ENCODE data around the gene GTPBP3. TPM values are rescaled to one million over a fixed set of nuclear protein-coding genes. Genes with fewer than 3 reads are reported as not detected.

The GTPBP3 gene
- polyA plus RNA-seq, 3 donors: 1.0 to 22.0 (median 1.7) TPM

GRCh38 chr19:17334414-17335409 lies 2.6 kb upstream of the GTPBP3 start, which contains the start of gene ANO8:
Gene ANO8, minus strand, starts transcription at chr19:17334855. Its CDS starts 185 bp downstream, at chr19:17334670.
- H3K9ac ChIP-seq (ENCODE audit: insufficient read depth, low read length, poor library complexity, severe bottlenecking): peak within 1 kb of the TSS; percentile 72

More at GRCh38 chr19:17334414-17335409, 2.6 kb upstream of the GTPBP3 start, which contains the start of gene ANO8:
- Histone ChIP-seq H3K4me3 (replicated peaks in 1 of 3; ENCODE audit: low read depth in 2 of 3, low read length in 3 of 3) (peak within 1 kb of the TSS; percentile 49 to 93 (median 69)), H4K20me1 (ENCODE audit: insufficient read depth, low read length) (peaks cover 14% of the 10 kb centered on the region), H3K27me3 (ENCODE audit: control insufficient read depth in 2 of 2, insufficient read depth in 2 of 2, low read length in 2 of 2) (peaks cover 3 to 13% of the 10 kb centered on the region in 2 donors), H3K27ac (ENCODE audit: low read depth in 1 of 2, low read length in 2 of 2) (peak within 1 kb of the TSS in 1 of 2 donors; percentile 65), H3K4me2 (replicated peaks; ENCODE audit: extremely low read depth, low read length, poor library complexity, severe bottlenecking) (peak within 1 kb of the TSS; percentile 98), H3K79me2 (ENCODE audit: insufficient read depth, low read length) (peaks cover 16% of the 10 kb centered on the region), H2AFZ (ENCODE audit: insufficient read depth, low read depth, low read length, poor library complexity, severe bottlenecking) (peak within 1 kb of the TSS; percentile 96), H3K36me3 (replicated peaks in 1 of 2; ENCODE audit: control insufficient read depth in 1 of 2, insufficient read depth in 2 of 2, low read length in 2 of 2) (peaks cover 0 to 3% of the 10 kb centered on the region in 2 donors), H3K4me1 (ENCODE audit: control insufficient read depth in 1 of 2, insufficient read depth in 2 of 2, low read length in 2 of 2) (peaks cover 42 to 57% of the 10 kb centered on the region in 2 donors), H3K9me3 (replicated peaks in 1 of 2; ENCODE audit: control insufficient read depth in 1 of 2, insufficient read depth in 1 of 2, low read length in 2 of 2) (peaks cover 0 to 4% of the 10 kb centered on the region in 2 donors)
- intact Hi-C loops (cut with micrococcal nuclease): loop anchor here in 1 of 2 donors (5.0 kb wide), 1 partner anchor 32 kb away; the partner anchor contains the start of gene ABHD8
- Mint-ChIP-seq H3K27ac (peak within 1 kb of the TSS; percentile 45 to 89 (median 82)), H3K27me3 (ENCODE audit: low read depth in 3 of 3) (peaks cover 10 to 17% (median 12%) of the 10 kb centered on the region in 3 donors), H3K4me3 (peak within 1 kb of the TSS; percentile 84 to 90), H3K9me3 (peaks cover 0 to 10% (median 6%) of the 10 kb centered on the region in 7 donors), H3K36me3 (peaks cover 22 to 33% of the 10 kb centered on the region in 2 donors), H3K4me1 (peaks cover 35% of the 10 kb centered on the region)
- peak; percentile 86 to 96 (median 87) for DNase-seq
- 1% methylated on average over 70 of the region's 86 CpGs for WGBS (ENCODE audit: insufficient coverage)
- TF ChIP-seq CTCF (IDR thresholded peaks at IDR 0.05): no peak

Data from CD14-positive monocyte (primary cell).